Stimulated activated CD4-positive, alpha-beta T cell treated with anti-CD3 and anti-CD28 coated beads, Interleukin-12 subunit alpha, Interleukin-12 subunit beta, amount 100 ng/mL, for 4 hours (primary cell): ENCODE data around the gene NUP107.
A peak's percentile ranks its signal among the peaks of the same experiment; 100 is the strongest.

Experiments used
- DNase-seq: peaks from one replicate; pipeline ENCODE4 v3.0.0-alpha.2; 2020

NUP107 gene

GRCh38 chr12:68745376-68745903 lies 58.7 kb downstream of the NUP107 start:
- DNase-seq: no peak

- peak; percentile 86 for DNase-seq
These were observed 59.3 kb downstream of the NUP107 start, which contains the start of gene SLC35E3 for GRCh38 chr12:68745904-68746571. TSS of gene SLC35E3 (plus strand) at chr12:68746176. CDS start at chr12:68746378, 202 bp downstream.

GRCh38 chr12:68746572-68747180 lies 59.9 kb downstream of the NUP107 start:
- peak; percentile 8 for DNase-seq

GRCh38 chr12:68749443-68749842 lies 62.7 kb downstream of the NUP107 start:
- DNase-seq: no peak

GRCh38 chr12:68749861-68750260 lies 63.1 kb downstream of the NUP107 start:
- DNase-seq: no peak

GRCh38 chr12:68750506-68750905 lies 63.7 kb downstream of the NUP107 start:
- DNase-seq: no peak

GRCh38 chr12:68755536-68756243 lies 68.9 kb downstream of the NUP107 start:
- DNase-seq: no peak

GRCh38 chr12:68759852-68760251 lies 73.1 kb downstream of the NUP107 start:
- DNase-seq: no peak

GRCh38 chr12:68760806-68761441 lies 74.1 kb downstream of the NUP107 start:
- DNase-seq: no peak

GRCh38 chr12:68761442-68761812 lies 74.6 kb downstream of the NUP107 start:
- no peak for DNase-seq

- no peak for DNase-seq
These were observed 75.3 kb downstream of the NUP107 start for GRCh38 chr12:68761901-68762630.

GRCh38 chr12:68762691-68763090 lies 75.9 kb downstream of the NUP107 start:
- DNase-seq: no peak

- DNase-seq: no peak
These were observed 78.9 kb downstream of the NUP107 start for GRCh38 chr12:68765696-68766095.

GRCh38 chr12:68766646-68767045 lies 79.9 kb downstream of the NUP107 start:
- DNase-seq: no peak

- DNase-seq: no peak
These were observed 80.4 kb downstream of the NUP107 start for GRCh38 chr12:68767191-68767590.

GRCh38 chr12:68768431-68768939 lies 81.7 kb downstream of the NUP107 start:
- DNase-seq: no peak

- DNase-seq: no peak
These were observed 83.2 kb downstream of the NUP107 start for GRCh38 chr12:68769941-68770340.

GRCh38 chr12:68771223-68771925 lies 84.6 kb downstream of the NUP107 start:
- no peak for DNase-seq

- no peak for DNase-seq
These were observed 85.9 kb downstream of the NUP107 start for GRCh38 chr12:68772714-68773113.

- no peak for DNase-seq
These were observed 86.8 kb downstream of the NUP107 start for GRCh38 chr12:68773582-68773981.

- no peak for DNase-seq
These were observed 88.4 kb downstream of the NUP107 start for GRCh38 chr12:68775121-68775630.
